ENCODE measurements around the gene SPAG9.

DNA sequence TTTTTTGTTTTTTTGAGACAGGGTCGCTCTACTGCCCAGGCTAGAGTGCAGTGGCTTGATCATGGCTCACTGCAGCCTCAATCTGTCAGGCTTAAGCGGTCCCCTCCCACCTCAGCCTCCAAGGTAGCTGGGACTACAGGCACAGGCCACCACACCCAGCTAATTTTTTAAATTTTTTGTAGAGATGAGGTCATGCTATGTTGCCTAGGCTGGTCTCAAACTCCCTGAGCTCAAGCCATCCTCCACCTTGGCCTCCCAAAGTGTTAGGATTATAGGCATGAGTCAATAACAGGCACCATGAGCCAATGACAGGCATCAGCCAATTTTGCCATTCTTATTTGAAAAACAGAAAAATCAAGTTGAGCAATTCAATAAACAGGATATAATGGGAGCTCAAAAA is 125.0 kb downstream of the SPAG9 start:
- TF ChIP-seq CTCF (IDR thresholded peaks at IDR 0.05), result no peak
- no peak for TF ChIP-seq POLR2AphosphoS5 (IDR thresholded peaks at IDR 0.05)
- TF ChIP-seq POLR2A (IDR thresholded peaks at IDR 0.05), result no peak
- no peak for TF ChIP-seq EP300 (IDR thresholded peaks at IDR 0.05; ENCODE audit: low read depth)
